VCaP (cell line): ENCODE results near the gene F2R.

Experiments used
- H3K27ac ChIP-seq: fragments of 450-650 bp; 2 replicates; pipeline ENCODE4 v1.5.1; 2017
- TF ChIP-seq, protein P1 (sequence below): fragments of 450-650 bp; conservative IDR thresholded peaks from 2 replicates; pipeline ENCODE4 v1.5.1; 2017; ENCODE audit warnings: mild to moderate bottlenecking, moderate library complexity

F2R gene

DNA sequence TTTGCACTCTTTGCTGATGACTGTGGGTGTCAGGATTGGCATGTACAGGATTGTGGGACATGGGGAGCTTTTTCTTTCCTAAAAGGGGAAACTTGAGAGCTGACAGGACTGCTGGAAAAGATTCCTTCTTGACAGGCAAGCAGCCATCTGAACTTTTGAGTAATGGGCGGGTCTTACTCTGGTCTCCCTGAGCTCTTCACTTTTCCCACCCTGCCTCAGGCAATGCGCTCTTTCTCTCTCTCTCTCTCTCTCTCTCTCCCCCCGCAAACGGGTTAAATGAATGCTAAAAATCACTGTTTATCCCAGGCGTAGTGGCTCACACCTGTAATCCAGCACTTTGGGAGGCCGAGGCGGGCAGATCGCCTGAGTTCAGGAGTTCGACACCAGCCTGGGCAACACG, 65.8 kb downstream of the F2R start:
- H3K27ac ChIP-seq, result no peak overlapping the region
- TF ChIP-seq, protein P1, sequence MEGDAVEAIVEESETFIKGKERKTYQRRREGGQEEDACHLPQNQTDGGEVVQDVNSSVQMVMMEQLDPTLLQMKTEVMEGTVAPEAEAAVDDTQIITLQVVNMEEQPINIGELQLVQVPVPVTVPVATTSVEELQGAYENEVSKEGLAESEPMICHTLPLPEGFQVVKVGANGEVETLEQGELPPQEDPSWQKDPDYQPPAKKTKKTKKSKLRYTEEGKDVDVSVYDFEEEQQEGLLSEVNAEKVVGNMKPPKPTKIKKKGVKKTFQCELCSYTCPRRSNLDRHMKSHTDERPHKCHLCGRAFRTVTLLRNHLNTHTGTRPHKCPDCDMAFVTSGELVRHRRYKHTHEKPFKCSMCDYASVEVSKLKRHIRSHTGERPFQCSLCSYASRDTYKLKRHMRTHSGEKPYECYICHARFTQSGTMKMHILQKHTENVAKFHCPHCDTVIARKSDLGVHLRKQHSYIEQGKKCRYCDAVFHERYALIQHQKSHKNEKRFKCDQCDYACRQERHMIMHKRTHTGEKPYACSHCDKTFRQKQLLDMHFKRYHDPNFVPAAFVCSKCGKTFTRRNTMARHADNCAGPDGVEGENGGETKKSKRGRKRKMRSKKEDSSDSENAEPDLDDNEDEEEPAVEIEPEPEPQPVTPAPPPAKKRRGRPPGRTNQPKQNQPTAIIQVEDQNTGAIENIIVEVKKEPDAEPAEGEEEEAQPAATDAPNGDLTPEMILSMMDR, result no peak

DNA sequence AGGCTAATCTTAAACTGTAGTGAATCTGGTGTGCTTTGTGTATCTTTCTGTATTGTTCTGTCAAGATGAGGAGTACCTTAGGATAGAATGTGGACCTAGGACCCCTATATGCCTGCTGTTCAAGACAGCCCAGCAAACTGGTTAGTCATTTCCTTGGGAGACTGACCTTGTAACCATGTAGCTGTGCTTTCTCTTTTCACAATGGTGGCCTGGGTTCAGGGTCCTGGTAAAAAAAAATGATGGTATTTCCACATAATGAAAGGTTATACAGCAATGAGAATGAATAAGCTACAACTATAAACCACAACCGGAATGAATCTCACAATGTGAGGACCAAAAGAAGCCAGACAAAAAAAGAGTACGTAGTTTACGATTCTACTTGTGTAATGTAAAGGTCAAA, 66.5 kb downstream of the F2R start:
- TF ChIP-seq, protein P1, result no peak
- H3K27ac ChIP-seq, result no peak overlapping the region
